Smooth muscle cell (in vitro differentiated cells): ENCODE measurements around the gene BCAR3. TPM values are rescaled to one million over a fixed set of nuclear protein-coding genes. Genes with fewer than 3 reads are reported as not detected.

Experiments used
- DNase-seq: peaks from one replicate; lab custom pipeline; 2025; ENCODE audit not compliant: unreplicated experiment; lab: John Stamatoyannopoulos, UW
- H2AFZ ChIP-seq: fragments of 200-600 bp; sonication (generic); 2 replicates; pipeline ENCODE4 v1.6.0; 2016; ENCODE audit warnings: antibody characterized with exemption, low read depth, mild to moderate bottlenecking
- H3F3A ChIP-seq: fragments of 200-600 bp; sonication (generic); 2 replicates; pipeline ENCODE4 v1.6.0; 2017; ENCODE audit warnings: antibody characterized with exemption, low read depth
- H3K27ac ChIP-seq: fragments of 200-600 bp; sonication (generic); 2 replicates; pipeline ENCODE4 v1.5.1; 2016; ENCODE audit warnings: low read depth, mild to moderate bottlenecking
- H3K27me3 ChIP-seq: fragments of 200-600 bp; sonication (generic); 2 replicates; pipeline ENCODE4 v1.6.1; 2016; ENCODE audit warnings: low read depth, mild to moderate bottlenecking
- H3K36me3 ChIP-seq: fragments of 200-600 bp; sonication (generic); 2 replicates; pipeline ENCODE4 v1.5.1; 2016; ENCODE audit warnings: low read depth
- H3K4me1 ChIP-seq: fragments of 200-600 bp; sonication (generic); 2 replicates; pipeline ENCODE4 v1.5.1; 2016; ENCODE audit warnings: low read depth
- H3K4me2 ChIP-seq: fragments of 200-600 bp; sonication (generic); 2 replicates; pipeline ENCODE4 v1.6.0; 2016; ENCODE audit warnings: mild to moderate bottlenecking
- H3K4me3 ChIP-seq: fragments of 200-600 bp; sonication (generic); 2 replicates; pipeline ENCODE4 v1.5.1; 2016; ENCODE audit warnings: mild to moderate bottlenecking
- H3K79me2 ChIP-seq: fragments of 200-600 bp; sonication (generic); 2 replicates; pipeline ENCODE4 v1.6.0; 2016; ENCODE audit warnings: low read depth, mild to moderate bottlenecking
- H3K9ac ChIP-seq: fragments of 200-600 bp; sonication (generic); 2 replicates; pipeline ENCODE4 v1.6.0; 2016; ENCODE audit warnings: low read depth
- H3K9me3 ChIP-seq: fragments of 200-600 bp; sonication (generic); replicated peaks from 2 replicates; pipeline ENCODE4 v1.5.1; 2016; ENCODE audit warnings: low read depth
- H4K20me1 ChIP-seq: fragments of 200-600 bp; sonication (generic); 2 replicates; pipeline ENCODE4 v1.6.0; 2016; ENCODE audit warnings: low read depth
- WGBS: methylation state at CpG from one replicate; pipeline ENCODE4 v1.1.7; 2016; ENCODE audit warnings: low lambda C conversion rate; 5-methylcytosine and 5-hydroxymethylcytosine counted together
- polyA plus RNA-seq: library from polyadenylated mRNA; unstranded; fragments of >200 nt; fragmentation: Nextera tagmentation; extraction: Ambion mirVana; gene quantifications from 2 replicates; pipeline ENCODE4 v1.2.1, GENCODE V29; 2016
- total RNA-seq: library from RNA; depleted of rRNA; stranded (reverse); fragments of >200 nt; gene quantifications from 2 replicates; pipeline ENCODE4 v1.2.3, GENCODE V29; 2014
- TF ChIP-seq, protein P1 (sequence below): fragments of 200-600 bp; sonication (generic); IDR thresholded peaks from 2 replicates; pipeline ENCODE4 v1.5.1; 2017; ENCODE audit warnings: borderline replicate concordance, mild to moderate bottlenecking, antibody characterized with exemption; ENCODE audit not compliant: insufficient read depth, poor library complexity, severe bottlenecking

The BCAR3 gene
- total and polyA plus RNA-seq, 2 experiments from 2014 or later = 21.4 to 24.9 TPM

DNA sequence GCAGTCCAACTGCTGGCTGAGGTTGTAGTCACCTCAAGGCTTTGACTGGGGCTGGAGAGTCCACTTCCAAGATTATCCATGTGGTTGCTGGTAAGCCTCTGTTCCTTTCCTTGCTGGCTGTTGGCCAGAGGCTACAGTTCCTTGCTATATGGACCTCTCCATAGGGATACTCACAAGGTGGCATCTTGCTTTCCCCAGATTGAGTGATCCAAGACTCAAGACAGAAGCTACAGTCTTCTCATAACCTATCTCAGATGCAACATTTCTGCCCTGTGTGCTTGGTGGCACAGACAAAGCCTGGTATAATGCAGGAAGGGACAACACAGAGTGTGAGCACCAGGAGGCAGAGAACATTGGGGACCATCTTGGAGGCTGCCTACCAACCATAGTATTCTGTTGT, 121.9 kb downstream of the BCAR3 start:
- Histone ChIP-seq H3K79me2 (no peaks in the 10 kb centered on the region), H3K27ac (no peak overlapping the region), H3K4me2 (no peak overlapping the region), H3K36me3 (no peaks in the 10 kb centered on the region), H3K4me3 (no peak overlapping the region), H3K4me1 (no peaks in the 10 kb centered on the region), H2AFZ (no peak overlapping the region), H3F3A (peaks cover 4% of the 10 kb centered on the region), H3K27me3 (no peaks in the 10 kb centered on the region), H3K9me3 (no peaks in the 10 kb centered on the region), H3K9ac (no peak overlapping the region), H4K20me1 (peaks cover 6% of the 10 kb centered on the region)
- TF ChIP-seq, protein P1, sequence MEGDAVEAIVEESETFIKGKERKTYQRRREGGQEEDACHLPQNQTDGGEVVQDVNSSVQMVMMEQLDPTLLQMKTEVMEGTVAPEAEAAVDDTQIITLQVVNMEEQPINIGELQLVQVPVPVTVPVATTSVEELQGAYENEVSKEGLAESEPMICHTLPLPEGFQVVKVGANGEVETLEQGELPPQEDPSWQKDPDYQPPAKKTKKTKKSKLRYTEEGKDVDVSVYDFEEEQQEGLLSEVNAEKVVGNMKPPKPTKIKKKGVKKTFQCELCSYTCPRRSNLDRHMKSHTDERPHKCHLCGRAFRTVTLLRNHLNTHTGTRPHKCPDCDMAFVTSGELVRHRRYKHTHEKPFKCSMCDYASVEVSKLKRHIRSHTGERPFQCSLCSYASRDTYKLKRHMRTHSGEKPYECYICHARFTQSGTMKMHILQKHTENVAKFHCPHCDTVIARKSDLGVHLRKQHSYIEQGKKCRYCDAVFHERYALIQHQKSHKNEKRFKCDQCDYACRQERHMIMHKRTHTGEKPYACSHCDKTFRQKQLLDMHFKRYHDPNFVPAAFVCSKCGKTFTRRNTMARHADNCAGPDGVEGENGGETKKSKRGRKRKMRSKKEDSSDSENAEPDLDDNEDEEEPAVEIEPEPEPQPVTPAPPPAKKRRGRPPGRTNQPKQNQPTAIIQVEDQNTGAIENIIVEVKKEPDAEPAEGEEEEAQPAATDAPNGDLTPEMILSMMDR = no peak
- no peak for DNase-seq

DNA sequence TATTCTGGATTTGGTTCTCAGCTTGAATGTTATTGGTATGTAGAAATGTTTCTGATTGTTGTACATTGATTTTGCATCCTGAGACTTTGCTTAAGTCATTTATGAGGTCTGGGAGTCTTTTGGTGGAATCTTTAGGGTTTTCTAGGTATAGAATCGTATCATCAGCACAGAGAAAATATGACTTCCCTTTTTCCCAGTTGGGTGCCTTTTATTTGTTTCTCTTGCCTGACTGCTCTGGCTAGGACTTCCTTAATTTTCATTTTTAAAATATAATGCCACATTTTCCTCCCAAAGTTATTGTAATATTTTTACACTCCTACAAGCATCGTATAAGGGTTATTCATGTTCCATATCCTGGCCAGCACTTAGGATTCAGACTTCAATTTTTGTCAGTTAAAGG, 122.6 kb downstream of the BCAR3 start:
- Histone ChIP-seq H3K36me3 (no peaks in the 10 kb centered on the region), H3F3A (peaks cover 4% of the 10 kb centered on the region), H3K9me3 (no peaks in the 10 kb centered on the region), H3K27ac (no peak overlapping the region), H3K9ac (no peak overlapping the region), H3K4me2 (no peak overlapping the region), H2AFZ (no peak overlapping the region), H3K4me1 (no peaks in the 10 kb centered on the region), H3K27me3 (no peaks in the 10 kb centered on the region), H3K79me2 (no peaks in the 10 kb centered on the region), H4K20me1 (peaks cover 6% of the 10 kb centered on the region), H3K4me3 (no peak overlapping the region)
- TF ChIP-seq, protein P1 = no peak
- 98% methylated on average over 2 of the region's 2 CpGs for WGBS
- no peak for DNase-seq

DNA sequence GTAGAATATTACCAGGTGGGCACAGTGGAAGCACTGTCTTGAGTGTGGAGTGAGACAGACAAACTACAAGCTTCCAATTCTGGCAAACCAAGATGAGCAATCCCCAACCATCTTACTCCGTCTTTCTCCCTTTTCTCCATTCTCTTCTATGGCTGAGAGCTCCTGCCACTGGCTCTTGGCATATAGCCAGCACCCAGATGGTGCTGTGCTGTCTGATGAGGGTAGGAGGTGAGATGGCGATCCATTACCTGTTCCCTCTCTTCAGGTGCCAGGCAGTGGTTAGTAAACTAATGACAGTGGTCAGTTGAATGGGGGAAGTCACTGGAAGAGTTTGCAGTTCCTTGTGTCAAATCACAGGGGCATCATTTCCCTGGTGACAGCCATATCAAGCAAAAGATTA, 125.3 kb downstream of the BCAR3 start:
- no peak for DNase-seq
- Histone ChIP-seq H3K4me3 (no peak overlapping the region), H3K36me3 (no peaks in the 10 kb centered on the region), H2AFZ (no peak overlapping the region), H3K9ac (no peak overlapping the region), H3K4me2 (no peak overlapping the region), H3K9me3 (no peaks in the 10 kb centered on the region), H3K27me3 (no peaks in the 10 kb centered on the region), H3K4me1 (peaks cover 5% of the 10 kb centered on the region), H4K20me1 (peaks cover 9% of the 10 kb centered on the region), H3K27ac (no peak overlapping the region), H3F3A (peaks cover 4% of the 10 kb centered on the region), H3K79me2 (no peaks in the 10 kb centered on the region)
- TF ChIP-seq, protein P1 = no peak
- 96% methylated on average over 2 of the region's 2 CpGs for WGBS
